ENCODE results near the gene HBM.
"Not testable (repeated sequence)": the region's sequence is repeated elsewhere in the genome, so short reads cannot be mapped to it uniquely, and the experiment has no call there.

Gene HBM

GRCh38 chr16:165539-166374 lies at the start of gene HBM:
TSS of gene HBM (plus strand) at chr16:165978. CDS start at chr16:165998, 20 bp downstream.
- DNase-seq, result no peak

- no peak for DNase-seq
These were observed 49.8 kb upstream of the HBM start for GRCh38 chr16:116015-116414.

DNA sequence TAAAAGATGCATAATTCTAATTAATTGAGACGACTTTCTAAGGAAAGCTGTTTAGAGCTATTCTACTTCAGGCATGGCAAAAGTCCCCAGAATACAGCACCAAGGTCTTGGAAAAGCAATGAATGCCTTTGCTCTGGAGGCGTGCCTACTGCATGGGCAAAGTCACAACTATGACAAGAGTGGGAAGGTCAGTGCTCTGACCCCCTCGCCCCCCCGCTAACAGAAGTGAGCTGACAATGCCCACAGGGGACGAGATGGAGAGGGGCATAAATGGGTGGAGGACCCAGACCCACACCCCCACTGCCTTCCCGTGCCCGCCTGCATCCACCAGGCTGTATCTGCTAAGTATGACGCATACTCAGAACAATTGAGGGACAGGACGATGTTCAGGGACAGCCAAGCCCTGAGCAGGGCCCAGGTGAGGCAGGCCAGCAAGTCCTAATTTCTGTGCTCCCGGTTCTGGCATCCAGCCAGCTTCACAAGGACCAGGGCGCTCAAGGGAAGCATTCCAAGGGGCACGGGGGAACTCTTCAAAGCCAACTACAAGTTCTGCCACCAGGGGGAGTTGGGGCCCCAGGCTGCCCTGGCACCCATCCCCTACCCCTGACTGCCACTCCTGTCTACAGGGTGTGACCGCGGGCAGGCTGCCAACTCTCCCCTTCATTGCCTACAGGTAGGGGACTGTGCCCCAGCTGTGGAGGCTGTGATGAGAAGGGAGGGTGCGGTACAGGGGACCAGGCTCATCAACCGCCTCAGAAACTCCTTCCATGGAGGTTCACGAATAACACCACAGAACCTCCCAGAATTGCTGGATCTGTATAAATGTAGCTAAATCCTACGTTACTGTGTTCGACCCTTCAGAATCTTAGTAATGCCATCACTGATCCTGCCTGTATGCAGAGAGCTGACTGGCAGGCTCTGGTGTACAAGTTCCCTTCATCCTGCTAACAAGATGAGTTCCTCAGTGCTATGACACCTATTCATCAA lies 48.1 kb upstream of the HBM start:
- DNase-seq, result peak; percentile 70 to 82

DNA sequence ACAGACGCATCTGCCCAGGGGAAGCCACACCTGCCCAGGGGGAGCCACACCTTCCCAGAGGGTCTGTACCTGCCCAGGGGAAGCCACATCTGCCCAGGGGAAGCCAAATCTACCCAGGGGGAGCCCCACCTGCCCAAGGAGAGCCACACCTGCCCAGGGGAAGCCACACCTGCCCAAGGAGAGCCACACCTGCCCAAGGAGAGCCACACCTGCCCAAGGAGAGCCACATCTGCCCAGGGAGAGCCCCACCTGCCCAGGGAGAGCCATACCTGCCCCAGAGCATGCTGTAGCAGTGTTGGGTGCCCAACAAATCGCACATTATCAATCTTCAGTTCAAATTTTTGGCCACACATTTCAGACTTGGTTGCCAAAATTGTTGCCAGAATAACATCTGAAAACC lies 46.9 kb upstream of the HBM start:
- DNase-seq, result peak in 1 of 2 experiments; percentile 28

- DNase-seq, result no peak
These were observed 46.5 kb upstream of the HBM start for GRCh38 chr16:119295-119694.

DNA sequence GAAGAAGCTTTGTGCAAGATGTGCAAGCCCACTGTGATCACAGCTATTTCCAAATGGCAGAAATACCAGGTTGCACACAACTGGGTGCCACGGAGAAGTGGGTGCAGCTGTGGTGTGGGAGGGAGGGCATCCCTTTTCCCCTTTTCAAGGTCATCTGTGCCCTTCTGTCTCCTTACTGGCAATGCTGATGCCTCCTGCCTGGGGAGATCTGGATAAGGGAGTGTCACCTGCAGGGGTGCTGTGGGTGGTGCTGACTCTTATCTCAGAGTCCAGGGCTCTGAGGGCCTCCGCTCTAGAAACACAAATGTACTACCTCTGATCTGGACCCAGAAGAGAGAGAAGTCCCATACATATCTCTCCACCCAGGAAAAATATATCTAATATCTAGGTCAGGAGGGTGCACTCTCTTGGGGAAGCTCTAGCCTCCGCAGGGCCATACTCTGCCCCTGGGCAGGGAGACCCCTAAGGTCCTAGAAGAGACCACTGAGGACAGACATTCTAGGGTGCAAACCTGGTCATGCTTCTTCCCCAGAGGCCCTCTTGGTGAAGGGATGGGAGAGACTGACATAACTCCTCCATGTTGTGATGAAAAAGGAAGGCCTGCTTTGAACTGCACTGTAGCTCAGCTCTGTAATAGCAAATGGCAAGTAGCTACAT lies 45.8 kb upstream of the HBM start:
- no peak for DNase-seq

- no peak for DNase-seq
These were observed 45.0 kb upstream of the HBM start for GRCh38 chr16:120756-121155.

DNA sequence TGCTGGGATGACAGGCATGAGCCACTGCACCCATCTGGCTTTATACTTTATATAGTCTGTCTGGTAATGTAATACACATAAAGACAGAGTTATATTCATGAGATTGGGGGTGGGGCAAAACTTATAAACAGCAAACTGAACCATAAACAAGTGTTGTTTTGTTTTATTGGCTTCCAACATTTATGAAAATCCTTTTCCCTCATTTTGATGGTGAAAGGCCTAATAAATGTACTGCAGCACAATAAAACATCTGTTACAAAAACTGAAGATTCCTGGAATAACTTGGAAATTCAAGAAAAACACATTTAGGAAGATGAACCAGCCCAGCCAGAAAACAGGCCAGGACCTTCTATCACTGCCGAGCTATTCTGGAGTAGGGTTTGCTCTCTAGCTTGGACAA lies 43.4 kb upstream of the HBM start:
- no peak for DNase-seq

- DNase-seq, result not testable (repeated sequence)
These were observed 42.0 kb upstream of the HBM start for GRCh38 chr16:123558-124350.

- no peak for DNase-seq
These were observed 40.8 kb upstream of the HBM start for GRCh38 chr16:125011-125410.

GRCh38 chr16:129075-129474 lies 36.7 kb upstream of the HBM start:
- no peak for DNase-seq

DNA sequence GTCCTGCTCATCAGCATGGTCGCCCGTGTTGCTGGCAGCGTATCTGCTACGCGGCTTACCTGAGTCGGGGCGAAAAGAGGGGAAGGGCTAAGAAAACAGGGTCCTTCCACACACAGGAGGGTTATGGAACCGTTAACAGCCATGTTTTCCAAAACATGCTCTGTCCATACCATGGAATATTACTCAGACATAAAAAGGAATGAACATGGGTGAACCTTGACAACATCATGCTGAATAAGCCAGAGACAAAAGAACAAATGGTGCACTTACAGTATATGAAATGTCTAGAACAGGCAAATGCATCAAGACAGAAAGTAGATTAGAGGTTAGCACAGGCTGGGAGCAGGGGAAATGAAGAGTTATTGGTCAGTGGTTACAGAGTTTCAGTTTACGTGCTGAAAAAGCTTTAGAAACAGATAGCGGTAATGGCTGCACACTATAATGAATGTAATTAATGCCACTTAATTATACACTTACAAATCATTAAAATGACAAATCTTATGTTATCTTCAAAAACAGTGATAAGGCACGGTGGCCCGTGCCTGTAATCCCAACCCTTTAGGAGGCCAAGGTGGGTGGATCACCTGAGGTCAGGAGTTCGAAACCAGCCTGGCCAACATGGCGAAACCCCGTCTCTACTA lies 35.1 kb upstream of the HBM start:
- DNase-seq, result no peak

GRCh38 chr16:132120-132519 lies 33.7 kb upstream of the HBM start:
- DNase-seq, result no peak

DNA sequence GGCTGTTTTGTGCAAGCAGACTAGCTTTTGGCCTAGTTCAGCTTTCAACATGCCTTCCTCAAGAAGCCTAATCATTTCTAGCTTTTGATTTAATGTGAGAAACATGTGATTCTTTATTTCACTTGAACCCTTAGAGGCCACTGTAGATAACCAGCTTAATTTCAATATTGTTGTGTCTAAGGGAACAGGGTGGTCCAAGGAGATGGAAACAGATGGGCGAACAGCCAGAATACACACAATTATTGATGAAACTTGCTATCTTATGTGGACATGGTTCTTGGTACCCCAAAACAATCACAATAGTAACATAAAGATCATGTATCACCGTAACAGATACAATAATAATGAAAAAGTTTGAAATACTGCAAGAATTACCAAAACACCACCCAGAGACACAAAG lies 32.1 kb upstream of the HBM start:
- no peak for DNase-seq

GRCh38 chr16:138049-138417 lies 27.7 kb upstream of the HBM start:
- DNase-seq, result no peak

GRCh38 chr16:140175-140857 lies 25.5 kb upstream of the HBM start:
- DNase-seq, result no peak

DNA sequence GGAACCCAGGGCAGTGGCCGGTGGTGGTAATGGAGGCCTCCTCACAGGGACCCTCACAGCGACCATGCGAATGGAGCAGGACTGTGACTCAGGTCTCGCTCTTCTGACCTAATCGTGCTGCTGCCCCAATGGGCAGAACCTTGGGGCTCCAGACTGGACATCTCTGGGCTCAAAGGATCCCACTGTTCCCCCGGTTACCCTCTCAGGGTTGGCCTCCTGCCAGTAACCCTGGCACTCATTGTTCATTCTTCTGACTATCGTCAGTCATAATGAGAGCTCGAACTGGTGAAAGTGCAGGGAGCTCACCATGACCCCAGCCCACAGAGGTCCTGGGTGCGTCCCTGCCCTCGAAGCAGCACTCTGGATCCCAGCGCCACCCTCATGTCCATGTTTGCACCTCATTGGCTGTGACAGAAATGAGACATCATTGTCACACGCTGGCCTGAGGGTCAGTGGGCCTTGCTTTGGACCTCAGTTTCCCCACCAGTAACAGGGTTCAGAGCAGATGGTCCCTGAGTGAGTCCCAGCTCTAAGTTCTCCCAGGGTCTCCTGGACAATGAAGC lies 23.3 kb upstream of the HBM start:
- no peak for DNase-seq

GRCh38 chr16:143047-143446 lies 22.7 kb upstream of the HBM start:
- no peak for DNase-seq

- no peak for DNase-seq
These were observed 22.3 kb upstream of the HBM start for GRCh38 chr16:143456-143855.

- no peak for DNase-seq
These were observed 21.0 kb upstream of the HBM start for GRCh38 chr16:144797-145252.

DNA sequence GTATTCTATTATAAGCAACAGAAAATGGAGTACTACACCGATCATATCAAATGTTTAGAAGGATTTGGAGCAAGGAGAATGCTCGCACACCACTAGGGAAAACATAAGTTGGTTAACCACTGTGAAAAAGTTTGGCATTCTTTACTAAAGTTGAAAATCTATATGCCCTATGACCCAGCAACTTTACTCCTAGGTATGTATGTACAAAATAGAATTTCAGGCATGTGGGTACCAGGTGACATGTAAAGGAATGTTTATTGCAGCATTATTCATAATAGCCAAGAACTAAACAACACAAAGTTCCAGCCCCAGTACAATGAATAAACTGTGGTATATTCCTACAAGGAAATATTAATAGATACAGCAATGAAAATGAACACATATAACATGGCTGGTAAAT lies 19.1 kb upstream of the HBM start:
- DNase-seq, result no peak

Data from NCI-H187 (cell line).